DMS79 treated with DMSO at 0.1 percent for 48 hours (cell line): ENCODE data around the gene ASB13.

Experiments used
- DNase-seq: peaks from one replicate; lab custom pipeline; 2025; lab: John Stamatoyannopoulos, UW

The ASB13 gene

DNA sequence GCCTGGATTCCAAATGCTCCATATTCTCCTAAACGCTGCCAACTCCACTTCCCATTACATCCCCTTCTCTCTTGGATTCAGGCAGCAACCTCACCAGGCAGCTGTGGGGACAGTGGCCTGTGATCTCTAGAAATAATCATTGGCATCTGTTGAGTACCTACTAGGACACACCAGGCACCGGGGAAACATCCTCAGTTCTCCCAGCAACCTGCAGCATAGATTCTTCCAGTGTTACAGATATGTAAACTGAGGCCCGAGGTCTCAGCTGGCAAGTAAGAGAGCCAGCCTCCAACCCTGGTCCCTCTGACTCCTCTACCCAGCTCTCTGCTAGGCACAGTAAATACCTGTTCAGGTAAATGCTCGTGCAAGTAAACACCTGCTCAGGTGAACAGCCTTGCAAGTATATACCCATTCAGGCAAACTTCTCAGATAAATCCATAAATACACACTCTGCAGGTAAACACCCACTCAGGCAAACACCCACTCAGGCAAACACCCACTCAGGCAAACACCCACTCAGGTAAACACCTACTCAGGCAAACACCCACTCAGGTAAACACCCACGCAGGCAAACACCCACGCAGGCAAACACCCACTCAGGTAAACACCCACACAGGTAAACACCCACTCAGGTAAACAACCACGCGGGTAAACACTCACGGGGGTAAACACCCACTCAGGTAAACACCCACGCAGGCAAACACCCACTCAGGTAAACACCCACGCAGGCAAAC lies 18.7 kb downstream of the ASB13 start:
- DNase-seq: no peak

DNA sequence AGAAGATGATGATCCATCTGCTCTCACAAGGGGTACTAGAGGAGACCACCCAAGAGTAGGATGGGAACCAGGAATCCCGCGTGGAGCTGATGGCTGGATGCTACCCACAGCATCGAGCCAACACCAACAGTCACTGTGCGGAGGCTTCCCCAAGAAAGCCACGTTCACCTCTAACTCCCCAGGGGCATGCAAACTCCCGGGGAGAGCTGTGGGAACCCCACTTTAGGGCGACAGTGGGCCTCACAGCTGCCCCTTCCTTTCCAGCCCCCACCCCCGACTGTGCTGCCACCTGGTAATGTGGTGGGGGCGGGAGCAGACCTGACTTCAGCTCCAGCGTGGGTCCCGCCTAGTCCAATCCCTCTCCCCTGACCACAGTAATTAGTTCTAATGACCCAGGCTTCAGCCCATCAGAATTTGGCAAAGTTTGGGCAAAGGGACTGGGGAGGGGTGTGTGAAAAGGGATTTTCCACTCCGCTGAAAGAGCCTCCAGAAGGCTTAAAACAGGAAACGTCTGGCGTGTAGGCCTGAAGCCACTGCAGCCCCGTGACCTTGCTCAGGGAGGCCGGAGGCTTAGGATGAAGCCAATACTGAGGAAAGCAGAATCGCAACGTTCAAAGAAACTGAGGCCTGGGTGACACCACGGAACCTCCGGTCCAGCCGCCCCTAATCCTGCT lies 20.3 kb downstream of the ASB13 start:
- DNase-seq: no peak

DNA sequence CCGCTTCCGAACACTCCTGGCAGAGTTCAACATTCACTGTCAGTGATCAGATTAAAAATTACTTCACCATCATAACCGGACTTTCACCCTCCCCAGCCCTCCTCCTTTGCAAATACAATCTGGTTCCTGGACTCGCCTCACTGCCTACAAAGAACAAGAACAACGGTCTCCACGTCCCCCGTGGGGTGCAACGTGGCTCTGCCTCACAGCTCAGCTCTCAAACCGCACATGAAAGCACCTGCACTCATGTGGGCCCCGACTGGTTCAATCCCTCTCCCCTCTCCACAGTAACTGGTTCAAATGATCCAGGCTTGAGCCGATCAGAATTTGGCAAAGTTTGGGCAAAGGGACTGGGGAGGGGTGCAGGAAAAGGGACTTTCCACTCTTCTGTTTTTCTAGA lies 21.0 kb downstream of the ASB13 start:
- no peak for DNase-seq

DNA sequence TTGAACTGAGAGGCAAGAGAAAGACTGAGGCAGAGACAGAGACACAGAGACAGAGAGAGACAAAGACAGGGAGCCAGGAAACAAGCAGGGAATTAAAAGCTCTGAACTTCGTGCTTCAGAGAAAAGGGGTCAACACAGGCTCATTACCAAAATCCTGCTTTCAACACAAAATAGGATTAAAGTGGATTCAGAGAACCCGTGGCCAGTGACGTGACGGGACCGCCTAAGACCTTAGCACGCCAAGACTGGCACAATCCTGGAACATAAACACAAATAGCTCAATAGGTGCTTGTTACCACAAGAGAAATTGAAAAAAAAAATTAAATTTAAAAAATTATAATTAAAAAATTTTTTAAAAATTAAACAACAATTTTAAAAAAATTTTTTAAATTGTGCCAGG lies 21.5 kb downstream of the ASB13 start:
- DNase-seq: no peak

DNA sequence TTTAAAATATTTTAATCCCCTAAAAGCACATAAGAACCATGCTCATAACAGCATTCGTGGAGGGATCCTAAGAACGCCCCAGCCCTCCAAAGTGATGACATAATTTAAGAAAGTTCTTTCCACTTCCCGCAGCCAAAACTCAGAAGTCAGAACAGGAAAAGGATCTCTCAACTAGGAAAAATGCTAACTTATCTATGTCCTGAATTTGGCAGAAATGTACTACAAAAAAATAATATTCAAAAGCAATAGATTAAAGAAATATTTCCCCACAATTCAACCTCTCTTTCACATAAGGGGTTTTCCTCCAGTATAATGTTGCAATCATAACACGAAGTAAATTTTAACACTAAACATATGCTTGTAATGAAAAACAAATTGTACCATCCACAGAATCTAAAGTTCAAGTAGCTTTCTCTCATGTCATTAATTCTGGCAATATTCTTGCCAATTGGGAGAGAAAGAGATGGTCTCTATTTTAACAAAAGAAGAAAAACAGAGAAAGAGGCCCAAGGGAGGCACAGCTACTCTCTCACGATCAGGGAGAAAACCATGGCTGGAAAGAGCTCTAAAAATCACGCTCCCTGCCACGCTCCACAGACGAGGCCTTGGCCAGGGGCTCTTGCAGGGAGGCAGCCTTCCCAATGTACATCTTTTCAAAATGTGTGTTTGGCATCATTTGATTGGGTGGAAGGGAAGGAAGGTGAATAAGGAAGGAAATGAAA lies 22.9 kb downstream of the ASB13 start:
- no peak for DNase-seq

DNA sequence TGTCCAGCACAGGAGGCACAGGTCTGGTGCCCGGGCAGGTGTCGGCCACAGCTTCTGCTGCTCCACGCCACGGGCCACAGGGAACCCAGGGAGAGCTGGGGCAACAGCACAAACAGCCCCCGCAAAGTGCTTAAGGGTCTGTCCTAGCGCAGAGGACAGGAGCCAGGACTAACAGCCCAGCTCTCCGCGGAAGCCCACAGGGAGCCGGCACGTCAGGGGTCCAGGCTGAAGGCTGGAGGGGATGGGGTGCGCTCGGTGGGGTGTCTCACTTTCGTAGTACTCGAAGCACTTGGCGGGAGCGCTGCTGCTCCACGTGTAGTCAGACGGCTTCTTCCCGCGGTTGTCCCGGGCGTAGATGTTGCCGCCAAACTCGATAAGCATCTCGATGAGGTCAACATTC lies 24.9 kb downstream of the ASB13 start:
- DNase-seq: no peak

DNA sequence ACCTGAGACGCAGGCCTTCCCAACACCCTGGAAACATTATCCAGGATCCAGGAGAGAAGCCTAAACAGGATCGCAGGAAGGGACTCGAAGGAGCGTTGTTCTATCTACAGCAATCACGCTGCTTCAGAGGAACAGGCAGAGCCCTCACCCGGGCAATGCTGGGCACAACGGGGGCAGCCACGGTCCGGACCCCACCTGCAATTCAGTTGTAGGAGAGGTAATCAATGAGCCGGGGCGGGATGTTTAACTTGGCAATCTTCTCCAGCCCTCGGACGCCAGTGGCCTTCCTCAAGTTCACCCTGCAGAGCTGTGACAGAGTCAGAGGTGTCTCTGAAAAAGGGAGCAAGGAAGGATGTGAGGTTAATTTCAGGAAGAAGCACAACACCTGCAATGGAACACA lies 25.9 kb downstream of the ASB13 start:
- DNase-seq: no peak

DNA sequence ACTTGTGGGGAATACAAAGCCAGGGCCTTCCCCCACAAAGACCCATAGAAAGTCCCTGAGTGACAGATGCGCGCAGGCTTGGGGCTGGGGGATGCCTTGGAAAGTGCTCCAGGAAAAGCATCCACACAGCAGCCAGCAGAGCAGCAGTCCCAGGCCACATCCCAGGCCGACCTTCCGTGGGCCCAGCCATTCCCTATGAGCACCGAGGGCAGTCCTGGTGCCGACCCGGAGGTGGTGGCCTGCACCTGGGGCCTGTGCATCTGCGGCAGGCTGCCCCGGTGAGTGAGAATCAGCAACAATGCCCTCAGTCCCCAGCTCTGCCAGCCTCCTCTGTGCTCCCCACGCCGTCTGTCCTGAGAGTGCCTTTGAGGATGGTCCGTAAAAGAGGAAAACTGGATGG lies 26.4 kb downstream of the ASB13 start:
- DNase-seq: no peak

DNA sequence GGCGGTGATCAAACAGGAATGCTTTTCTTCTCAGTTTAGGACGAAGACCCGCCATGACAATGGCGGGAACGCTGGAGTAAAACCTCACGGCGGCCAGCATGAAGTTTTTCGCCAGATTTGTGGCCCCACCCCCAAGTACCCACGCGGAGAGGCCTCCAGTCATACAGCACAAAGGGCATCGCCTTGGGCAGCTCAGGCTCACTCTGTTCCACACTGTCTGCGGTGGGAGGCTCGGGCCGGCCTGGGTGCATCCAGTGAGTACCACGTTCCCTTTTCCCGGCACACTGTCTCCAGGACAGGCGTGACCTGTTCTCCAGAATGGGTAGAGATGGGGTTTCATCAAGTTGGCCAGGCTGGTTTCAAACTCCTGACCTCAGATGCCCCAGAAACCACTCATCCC lies 27.3 kb downstream of the ASB13 start:
- DNase-seq: no peak

DNA sequence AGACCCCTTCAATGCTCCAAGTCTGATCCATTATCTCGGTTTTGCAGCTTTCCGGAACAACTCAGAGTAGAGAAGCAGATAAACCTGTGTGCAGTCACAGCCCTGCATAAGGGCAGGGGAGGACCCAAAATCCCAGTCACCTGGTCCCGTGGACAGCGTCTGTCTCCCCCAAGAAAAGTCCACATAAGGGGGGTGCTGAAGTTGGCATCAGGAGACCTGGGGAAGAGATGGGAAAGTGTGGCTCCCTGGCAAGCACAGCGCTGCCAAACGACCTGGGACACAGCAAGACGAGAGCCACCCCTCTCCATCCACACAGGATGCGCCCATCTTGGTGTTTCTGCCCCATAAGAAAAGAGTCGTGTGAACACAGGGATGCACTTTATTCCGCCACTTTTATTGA lies 27.9 kb downstream of the ASB13 start:
- DNase-seq: no peak

DNA sequence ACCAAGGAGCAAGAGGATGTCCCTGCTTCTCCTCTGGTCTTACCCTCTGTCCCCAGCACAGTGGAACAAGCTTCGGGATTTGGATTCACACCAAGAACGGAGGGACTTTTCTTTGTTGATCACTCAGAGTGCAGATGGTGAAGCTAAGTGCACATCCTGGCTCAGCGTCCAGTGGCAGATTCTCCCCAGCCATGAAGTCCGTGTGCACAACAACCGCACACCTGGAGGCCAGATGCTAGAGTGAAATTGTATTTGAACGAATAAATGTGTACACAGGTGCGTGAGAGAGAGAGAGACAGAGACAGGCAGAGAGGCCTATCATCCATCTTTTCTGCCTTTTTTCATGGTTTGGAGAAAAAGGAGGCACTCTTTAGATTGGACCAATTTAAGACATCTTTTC lies 31.5 kb downstream of the ASB13 start:
- no peak for DNase-seq

DNA sequence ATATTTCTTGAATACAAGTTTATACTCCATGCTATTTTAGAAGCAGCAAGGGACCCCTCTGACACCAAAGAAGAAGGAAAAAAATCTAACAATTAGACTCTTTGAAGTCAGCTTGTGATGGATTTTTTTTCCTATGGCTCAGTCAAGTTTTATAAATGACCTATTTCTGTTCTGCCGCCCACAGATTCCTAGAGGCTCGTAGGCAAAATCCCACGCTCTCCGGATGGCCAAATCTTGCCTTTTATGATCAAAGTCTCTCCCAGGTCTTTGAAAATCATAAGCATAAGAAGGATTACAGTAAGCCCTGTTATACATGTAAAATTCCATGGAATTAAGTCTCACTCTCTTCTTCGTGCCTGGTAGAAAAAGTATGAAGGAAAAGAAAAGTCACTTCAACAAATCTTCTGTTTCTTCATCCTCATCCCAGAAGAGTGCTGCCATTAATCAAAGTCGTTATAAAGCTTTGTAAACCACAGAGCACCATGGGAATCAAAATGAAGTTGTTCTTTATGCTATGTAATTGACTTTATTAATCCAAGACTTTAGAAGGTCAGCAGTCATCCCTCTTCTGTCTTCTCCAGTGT lies 33.1 kb downstream of the ASB13 start:
- DNase-seq: no peak

DNA sequence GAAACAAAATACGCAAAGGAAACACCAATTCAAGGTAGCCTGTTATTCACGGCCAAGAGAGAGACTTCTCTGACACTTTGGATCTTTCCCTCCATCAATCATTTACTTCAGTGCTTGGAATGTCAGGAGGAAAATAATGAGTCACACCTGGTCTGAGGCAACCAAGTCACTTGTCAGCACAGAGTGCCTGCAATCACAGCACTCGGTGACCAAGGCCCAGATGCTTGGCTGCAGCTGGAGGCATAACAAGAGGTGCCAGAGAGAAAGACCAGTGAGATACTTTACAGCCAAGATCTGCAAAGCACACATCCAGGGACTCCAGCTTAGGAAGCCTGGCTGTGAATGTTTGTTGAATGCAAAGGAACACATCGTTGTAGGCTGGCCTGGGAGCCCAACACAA lies 33.9 kb downstream of the ASB13 start:
- no peak for DNase-seq

DNA sequence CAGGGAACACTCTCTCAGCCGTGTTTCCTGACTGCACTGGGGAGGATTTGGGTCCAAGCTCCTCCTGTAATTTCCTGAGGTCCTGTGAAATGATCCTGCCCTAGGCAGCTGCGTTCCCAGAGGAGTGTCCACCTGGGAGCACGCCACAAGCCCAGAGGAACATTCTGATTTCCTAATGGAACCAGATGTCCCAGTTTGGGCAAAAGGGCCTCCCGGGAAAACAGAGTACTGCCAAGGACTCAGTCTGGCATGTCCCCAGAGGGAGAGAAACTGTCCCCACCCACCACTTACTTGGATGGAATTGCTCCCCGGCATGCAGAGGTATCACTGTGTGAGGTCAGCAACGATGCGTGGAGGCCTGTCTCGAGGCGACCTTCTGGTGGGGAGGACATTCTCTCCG lies 34.5 kb downstream of the ASB13 start:
- DNase-seq: no peak

DNA sequence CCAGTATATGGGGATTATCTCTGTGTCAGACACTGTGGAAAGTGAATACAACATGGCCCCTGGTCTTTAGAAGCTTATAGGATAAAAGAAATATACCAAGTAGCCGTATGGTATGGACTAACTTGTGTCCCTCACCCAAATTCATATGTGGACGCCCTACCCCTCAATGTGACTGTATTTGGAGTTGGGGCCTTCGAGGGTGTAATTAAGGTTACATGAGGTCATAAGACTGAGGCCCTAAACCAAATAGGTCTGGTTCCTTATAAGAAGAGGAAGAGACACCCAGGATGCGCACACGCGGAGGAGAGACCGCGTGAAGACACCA lies 36.3 kb downstream of the ASB13 start:
- DNase-seq: no peak

DNA sequence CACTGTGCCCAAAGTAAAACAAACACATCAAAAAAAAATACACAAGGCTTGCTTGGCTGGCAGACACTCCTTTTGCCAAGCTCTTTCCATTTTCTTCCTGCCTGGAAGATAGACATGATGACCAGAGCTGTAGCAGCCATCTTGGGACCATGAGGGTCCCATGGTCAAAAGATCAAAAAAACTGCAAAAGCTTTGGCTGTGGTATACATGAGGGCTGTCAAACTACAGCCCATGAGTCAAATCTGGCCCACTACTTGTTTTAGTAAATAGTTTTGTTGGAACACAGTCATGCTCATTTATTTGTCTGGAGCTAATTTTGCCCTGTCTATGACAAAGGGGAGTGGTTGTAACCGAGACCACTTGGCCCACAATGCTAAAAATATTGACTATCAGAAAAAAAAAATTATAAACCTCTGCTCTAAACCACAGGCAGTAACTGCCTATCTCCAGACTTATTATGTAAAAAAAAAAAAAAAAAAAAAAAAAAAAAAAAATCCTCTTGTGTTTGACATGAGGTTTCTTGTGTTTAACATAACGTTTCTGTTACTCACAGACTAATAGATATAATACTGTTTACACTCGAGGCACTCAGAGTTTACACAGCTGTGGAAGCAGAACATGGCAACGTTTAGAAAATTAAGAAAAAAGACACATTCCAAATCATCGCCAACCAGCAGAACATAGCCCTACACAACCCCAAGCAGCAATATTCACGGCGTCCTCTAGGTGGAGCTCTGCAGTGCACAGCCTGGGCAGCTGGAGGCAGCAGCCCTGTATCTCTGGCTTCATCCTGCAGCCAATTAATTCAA lies 36.9 kb downstream of the ASB13 start:
- DNase-seq: no peak

DNA sequence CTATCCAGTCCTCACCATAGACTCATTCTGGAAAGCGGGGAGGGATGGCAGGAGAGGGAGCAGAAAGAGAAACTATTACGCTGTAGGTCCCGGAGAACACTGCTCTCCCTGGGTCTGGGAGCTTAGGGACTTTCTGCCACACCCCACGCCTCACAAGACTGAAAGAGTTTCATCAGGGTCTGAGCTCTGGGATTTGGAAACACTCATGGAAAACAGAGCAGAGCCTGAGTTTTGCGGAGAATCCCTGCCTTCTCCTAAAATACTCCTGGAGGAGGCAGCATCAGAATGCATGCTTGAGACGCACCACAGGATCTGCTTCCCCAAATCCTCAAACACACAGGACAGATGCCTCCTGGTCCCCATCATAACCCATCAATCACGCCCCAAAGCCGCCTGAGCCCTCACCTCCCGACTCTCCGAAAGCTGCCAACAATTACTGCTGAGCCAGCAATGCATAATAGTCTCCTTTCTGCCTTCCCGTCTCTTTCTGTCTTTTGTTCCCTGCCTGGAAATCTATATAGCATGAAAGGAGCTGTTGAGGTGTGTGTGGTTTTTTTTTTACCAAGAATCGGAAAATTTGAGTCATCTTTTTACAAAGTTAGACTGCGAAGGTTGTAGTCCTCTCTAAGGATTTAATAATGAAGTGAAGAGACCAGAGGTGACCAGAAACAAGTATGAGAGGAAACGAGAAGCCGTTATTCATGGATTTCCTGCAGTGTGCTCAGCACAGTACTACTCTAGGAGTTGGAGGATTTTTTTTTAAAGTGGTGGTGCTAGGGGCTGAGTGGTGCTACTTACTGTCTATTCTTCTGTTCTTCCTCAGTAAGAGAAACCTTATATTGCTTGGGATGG lies 37.7 kb downstream of the ASB13 start:
- DNase-seq: no peak

DNA sequence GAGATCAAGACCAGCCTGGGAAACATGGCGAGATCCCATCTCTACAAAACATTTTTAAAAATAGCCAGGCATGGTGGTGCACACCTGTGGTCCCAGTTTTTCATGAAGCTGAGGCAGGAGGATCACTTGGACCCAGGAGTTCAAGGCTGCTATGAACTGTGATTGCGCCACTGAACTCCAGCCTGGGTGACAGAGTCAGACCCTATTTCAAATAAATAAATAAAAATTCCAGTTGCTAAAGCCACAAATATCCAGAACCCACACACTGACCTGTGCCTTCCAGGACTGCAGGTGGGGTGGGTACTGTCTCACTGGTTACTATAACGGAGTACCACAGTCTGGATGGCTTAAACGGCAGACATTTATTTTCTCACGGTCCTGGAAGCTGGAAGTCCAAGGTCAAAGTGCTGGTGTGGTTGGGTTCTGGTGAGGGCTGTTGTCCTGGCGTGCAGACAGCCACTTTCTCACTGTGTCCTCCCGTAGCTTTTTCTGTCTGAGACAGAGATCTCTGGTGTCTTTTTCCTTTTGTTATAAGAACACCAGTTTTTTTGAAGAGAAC lies 38.8 kb downstream of the ASB13 start:
- no peak for DNase-seq

DNA sequence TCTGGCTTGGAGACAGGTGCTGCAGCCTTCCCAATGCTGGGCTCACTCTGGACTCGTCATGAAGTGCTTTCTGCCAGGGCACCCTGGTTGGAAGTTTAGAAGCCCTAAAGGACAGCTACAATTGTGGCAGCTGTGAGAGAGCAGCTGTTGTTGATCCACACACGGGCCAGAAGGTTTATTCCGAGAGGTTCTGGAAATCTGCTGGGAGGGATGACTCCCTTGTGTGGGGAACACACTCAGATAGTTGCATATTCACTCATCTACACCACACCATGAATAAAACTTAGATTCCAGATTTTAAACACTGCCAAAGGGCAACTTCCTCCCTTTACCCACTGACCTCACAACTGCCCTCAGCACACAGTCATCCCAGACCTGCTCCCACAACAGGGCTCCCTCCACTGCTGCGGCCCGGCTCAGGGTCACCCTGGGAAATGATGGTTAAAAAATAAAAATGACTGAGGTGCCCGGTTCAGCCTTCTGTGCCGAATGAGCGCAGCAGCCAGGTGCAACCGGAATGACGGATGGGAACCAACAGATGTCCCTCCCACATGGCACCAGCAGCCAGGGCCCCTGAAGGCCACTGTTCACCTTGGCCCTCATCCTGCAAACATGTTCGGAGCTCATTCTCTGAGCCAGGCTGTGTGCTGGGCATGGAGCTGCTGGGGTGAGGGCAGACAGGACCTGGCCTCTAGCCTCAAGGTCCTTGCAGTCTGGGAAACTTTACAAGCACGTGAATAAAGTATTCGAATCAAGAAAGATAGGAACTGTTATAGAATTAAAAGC lies 40.2 kb downstream of the ASB13 start:
- no peak for DNase-seq

DNA sequence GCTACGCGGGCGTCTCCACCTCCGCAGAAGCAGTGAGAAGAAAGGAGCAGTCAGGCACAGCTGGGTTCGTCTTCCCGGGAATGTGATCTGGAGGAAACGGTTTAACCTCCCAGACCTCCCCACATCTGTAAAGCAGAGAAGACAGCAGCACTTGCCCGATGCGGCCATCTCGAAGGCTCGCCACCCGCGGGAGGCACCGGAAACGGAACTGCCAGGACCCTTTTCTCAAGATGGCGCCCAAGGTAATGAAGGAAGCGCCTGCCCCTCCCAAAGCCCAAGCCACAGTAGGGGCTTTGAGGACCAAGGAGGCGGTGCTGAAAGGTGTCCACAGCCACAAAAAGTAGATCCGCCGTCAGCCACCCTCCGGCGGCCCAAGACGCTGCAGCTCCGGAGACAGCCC lies 41.7 kb downstream of the ASB13 start:
- no peak for DNase-seq
